ENCODE measurements around the gene ATP6V0A1. TPM values are rescaled to one million over a fixed set of nuclear protein-coding genes. Genes with fewer than 3 reads are reported as not detected.
A peak's percentile ranks its signal among the peaks of the same experiment; 100 is the strongest.
"Not testable (repeated sequence)": the region's sequence is repeated elsewhere in the genome, so short reads cannot be mapped to it uniquely, and the experiment has no call there.

The ATP6V0A1 gene
- total RNA-seq (10 to 100 TPM; 42.1 to 57.7 (median 48.8) TPM), polyA plus RNA-seq (33.4 TPM)
- long read RNA-seq, donor 1, full-length matches to known transcripts: 16 of 19 reads
- long read RNA-seq, donor 1, partial matches to known transcripts: 3 of 19 reads
- long read RNA-seq, donor 1, other reads (novel, unspliced or antisense): 0 of 19 reads
- long read RNA-seq, donor 2, full-length matches to known transcripts: 26 of 30 reads
- long read RNA-seq, donor 2, partial matches to known transcripts: 1 of 30 reads
- long read RNA-seq, donor 2, other reads (novel, unspliced or antisense): 3 of 30 reads
- long read RNA-seq, donor 3, full-length matches to known transcripts: 13 of 23 reads
- long read RNA-seq, donor 3, partial matches to known transcripts: 4 of 23 reads
- long read RNA-seq, donor 3, other reads (novel, unspliced or antisense): 6 of 23 reads
- long read RNA-seq, donor 4, full-length matches to known transcripts: 18 of 19 reads
- long read RNA-seq, donor 4, partial matches to known transcripts: 1 of 19 reads
- long read RNA-seq, donor 4, other reads (novel, unspliced or antisense): 0 of 19 reads

DNA sequence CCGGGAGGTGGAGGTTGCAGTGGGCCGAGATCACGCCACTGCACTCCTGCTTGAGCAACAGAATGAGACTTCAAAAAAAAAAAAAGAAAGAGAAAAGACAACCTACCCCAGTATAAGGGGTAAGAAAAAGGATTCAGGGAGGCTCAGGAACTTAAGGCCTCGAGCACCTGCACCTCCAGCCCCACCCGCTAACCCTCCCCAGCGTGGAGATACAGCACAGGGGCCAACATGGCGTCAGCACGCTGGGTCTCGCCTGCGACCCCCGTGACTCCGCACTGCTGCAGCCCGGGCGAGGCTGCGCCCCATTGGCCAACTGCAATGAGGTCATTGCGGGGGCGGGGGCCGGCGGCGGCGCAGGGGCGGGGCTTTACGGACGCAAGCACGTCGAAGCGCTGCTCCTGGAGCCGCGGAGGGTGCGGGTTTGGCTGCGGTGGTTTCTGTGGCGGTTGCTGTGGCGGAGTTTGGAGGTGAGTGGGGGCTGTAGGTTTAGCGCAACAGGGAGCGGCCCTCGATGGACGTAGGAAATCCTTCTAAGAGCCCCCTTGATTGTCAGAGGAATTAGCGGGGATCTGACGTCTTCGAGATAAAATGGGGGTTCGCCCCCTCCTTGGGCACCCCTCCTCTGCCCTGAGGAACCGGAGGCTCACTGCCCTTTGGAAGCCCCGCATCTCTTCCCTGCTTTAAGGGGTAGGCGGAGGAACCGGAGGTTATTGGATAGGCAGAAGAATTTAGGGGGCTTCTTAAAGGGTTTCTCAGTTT lies at the start of gene ATP6V0A1:
Gene ATP6V0A1 (plus strand): TSS at position 382 of the 759 bp plus-strand sequence. CDS start 2,017 bp downstream, outside the sequence.
- peak within 1 kb of the TSS; percentile 92 for H3K27ac ChIP-seq (ENCODE audit: low read length)
- peak within 1 kb of the TSS; percentile 88 for H3K4me3 ChIP-seq (ENCODE audit: low read length)
- DNase-seq: peak; percentile 94 to 98 (median 98)
- H3K4me1 ChIP-seq (ENCODE audit: control insufficient read depth, insufficient read depth, low read length): peaks cover 4% of the 10 kb centered on the region
- intact Hi-C loops (cut with DNase I): loop anchor here in 2 of 4 donors (5.0 kb wide), 1 partner anchor 36 kb away; the partner anchor contains the start of gene CAVIN1 (in 2 of the 2)
- H3K9me3 ChIP-seq (ENCODE audit: control insufficient read depth, low read length): no peaks in the 10 kb centered on the region
- WGBS: 1% methylated on average over 45 of the region's 45 CpGs
- peak; percentile 98 to 99 for ATAC-seq
- no peaks in the 10 kb centered on the region for H3K27me3 ChIP-seq (ENCODE audit: control insufficient read depth, insufficient read depth)

DNA sequence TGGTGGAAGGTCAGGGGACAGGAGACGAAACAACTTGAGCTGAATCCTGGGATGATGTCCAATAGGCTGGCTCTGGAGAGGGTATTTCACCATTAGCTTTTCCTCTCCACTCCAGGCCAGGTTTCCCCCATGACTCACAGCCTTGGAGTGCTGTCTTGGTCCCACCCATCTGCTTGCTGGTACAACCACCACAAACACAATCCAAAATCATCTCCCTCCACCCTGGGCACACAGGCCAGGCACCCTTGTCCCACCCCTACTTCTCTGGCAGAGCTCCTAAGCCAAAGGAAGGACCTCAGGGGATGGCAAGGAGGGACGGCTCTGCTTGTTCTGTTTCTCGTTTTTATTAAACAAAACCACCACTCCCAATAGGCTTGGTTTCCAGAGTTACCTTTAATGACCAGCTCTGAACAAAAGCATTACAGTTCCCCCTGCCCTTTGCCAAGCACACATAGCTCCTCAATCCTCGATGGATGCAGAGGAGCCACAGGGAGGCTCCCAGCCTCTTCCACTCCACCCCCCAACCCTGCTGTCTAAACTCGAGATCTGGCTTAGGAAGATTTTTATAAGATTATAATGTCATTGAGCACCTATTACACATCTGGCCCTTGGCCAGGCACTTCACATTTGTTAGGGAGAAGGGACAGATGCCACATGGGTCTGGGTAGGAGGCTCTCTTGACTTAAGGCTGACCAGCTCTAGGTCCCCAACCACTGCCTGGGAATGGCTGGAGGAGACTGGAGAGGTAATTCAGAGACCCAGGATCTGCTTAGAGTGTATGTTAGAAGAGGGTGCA lies 49.0 kb upstream of the ATP6V0A1 start:
- DNase-seq: peak; percentile 82 to 88 (median 86)
- Histone ChIP-seq H3K4me3 (ENCODE audit: low read length) (no peak overlapping the region), H3K9me3 (ENCODE audit: control insufficient read depth, low read length) (no peaks in the 10 kb centered on the region), H3K4me1 (ENCODE audit: control insufficient read depth, insufficient read depth, low read length) (peaks cover 34% of the 10 kb centered on the region), H3K27ac (ENCODE audit: low read length) (peak overlapping the region; percentile 99), H3K27me3 (ENCODE audit: control insufficient read depth, insufficient read depth) (no peaks in the 10 kb centered on the region)
- intact Hi-C loops (cut with DNase I): loop anchor here in 1 of 4 donors (5.0 kb wide), 1 partner anchor 87 kb away; no protein-coding TSS in a partner anchor
- peak; percentile 67 to 69 for ATAC-seq
- WGBS: 12% methylated on average over 5 of the region's 5 CpGs

DNA sequence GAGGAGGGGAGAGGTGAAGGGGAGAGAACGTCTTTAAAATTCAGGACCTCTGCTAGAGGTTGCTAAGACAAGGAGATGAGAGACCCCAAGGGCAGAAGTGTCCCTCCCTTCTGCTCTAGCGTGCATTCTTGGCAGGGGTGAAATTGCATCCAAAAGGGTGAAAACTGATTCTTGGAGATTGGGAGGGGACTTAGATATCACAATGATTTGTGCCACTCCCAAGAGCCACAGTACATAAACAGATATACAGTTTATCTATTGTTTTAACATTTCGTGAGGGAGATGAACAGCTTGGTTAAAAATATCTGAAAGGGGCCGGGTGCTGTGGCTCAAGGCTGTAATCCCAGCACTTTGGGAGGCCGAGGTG lies 48.4 kb upstream of the ATP6V0A1 start:
- no peaks in the 10 kb centered on the region for H3K9me3 ChIP-seq (ENCODE audit: control insufficient read depth, low read length)
- no peaks in the 10 kb centered on the region for H3K27me3 ChIP-seq (ENCODE audit: control insufficient read depth, insufficient read depth)
- no peak for ATAC-seq
- H3K4me3 ChIP-seq (ENCODE audit: low read length): no peak overlapping the region
- no peak for DNase-seq
- intact Hi-C loops (cut with DNase I): no loop called here
- H3K4me1 ChIP-seq (ENCODE audit: control insufficient read depth, insufficient read depth, low read length): peaks cover 39% of the 10 kb centered on the region
- peak overlapping the region; percentile 99 for H3K27ac ChIP-seq (ENCODE audit: low read length)
- 30% methylated on average over 5 of the region's 5 CpGs for WGBS

DNA sequence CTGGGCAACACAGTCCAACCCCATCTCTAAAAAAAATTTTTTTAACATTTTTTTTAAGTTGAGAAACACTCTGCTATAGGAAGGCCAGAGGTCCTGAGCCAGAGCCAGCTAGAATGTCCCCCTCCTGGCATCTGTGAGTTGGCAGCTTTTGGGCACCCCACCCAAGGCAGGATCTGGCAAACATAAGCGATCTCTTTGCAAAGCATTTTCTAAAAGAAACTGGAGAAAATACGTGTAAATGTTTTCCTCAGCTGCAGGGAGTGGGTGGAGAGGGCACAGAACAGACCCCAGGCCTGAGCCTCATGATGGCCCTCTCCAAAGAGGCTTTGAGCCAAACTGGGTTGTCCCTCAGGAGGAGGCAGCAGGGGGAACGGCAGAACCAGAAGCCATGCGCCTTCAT lies 47.3 kb upstream of the ATP6V0A1 start:
- Histone ChIP-seq H3K4me3 (ENCODE audit: low read length) (no peak overlapping the region), H3K9me3 (ENCODE audit: control insufficient read depth, low read length) (no peaks in the 10 kb centered on the region), H3K27me3 (ENCODE audit: control insufficient read depth, insufficient read depth) (no peaks in the 10 kb centered on the region), H3K4me1 (ENCODE audit: control insufficient read depth, insufficient read depth, low read length) (peaks cover 40% of the 10 kb centered on the region), H3K27ac (ENCODE audit: low read length) (peak overlapping the region; percentile 54)
- 23% methylated on average over 4 of the region's 4 CpGs for WGBS
- DNase-seq: no peak
- no peak for ATAC-seq
- intact Hi-C loops (cut with DNase I): no loop called here

DNA sequence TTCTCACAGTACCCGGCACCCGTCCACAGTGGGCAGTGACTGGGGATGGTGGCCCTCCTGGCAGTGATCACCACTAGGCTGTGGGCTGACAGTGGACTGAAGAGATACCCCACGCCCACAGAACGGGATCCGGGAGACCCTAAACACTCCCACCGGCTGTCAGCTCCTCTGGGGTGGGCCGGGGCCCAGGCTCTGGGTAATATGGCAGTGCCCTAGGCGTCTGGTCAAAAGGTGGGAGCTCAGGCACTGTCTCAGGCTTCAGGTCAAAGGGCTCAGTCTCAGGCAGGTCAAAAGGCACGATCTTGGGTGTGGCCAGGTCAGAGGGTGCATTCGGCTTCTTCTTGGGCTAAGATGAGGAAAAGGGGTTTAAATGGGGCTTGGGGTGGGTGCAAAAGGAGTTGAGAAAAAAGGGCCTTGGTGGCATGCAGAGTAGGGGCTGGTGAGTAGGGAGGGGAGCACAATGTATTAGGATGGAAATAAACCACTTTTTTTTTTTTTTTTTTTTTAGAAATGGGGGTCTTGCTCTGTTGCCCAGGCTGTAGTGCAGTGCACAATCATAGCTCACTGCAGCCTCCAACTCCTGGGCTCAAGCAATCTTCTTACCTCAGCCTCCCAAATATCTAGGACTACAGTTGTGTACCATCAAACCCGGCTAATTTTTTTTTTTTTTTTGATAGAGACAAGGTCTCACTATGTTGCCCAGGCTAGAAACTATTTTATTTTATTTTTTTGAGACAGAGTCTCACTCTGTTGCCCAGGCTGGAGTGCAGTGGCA lies 46.6 kb upstream of the ATP6V0A1 start:
- DNase-seq (no peak), ATAC-seq (no peak)
- Histone ChIP-seq H3K4me1 (ENCODE audit: control insufficient read depth, insufficient read depth, low read length) (peaks cover 38% of the 10 kb centered on the region), H3K27ac (ENCODE audit: low read length) (peak overlapping the region; percentile 54), H3K4me3 (ENCODE audit: low read length) (no peak overlapping the region), H3K27me3 (ENCODE audit: control insufficient read depth, insufficient read depth) (no peaks in the 10 kb centered on the region), H3K9me3 (ENCODE audit: control insufficient read depth, low read length) (no peaks in the 10 kb centered on the region)
- intact Hi-C loops (cut with DNase I): no loop called here
- WGBS: 61% methylated on average over 11 of the region's 11 CpGs

DNA sequence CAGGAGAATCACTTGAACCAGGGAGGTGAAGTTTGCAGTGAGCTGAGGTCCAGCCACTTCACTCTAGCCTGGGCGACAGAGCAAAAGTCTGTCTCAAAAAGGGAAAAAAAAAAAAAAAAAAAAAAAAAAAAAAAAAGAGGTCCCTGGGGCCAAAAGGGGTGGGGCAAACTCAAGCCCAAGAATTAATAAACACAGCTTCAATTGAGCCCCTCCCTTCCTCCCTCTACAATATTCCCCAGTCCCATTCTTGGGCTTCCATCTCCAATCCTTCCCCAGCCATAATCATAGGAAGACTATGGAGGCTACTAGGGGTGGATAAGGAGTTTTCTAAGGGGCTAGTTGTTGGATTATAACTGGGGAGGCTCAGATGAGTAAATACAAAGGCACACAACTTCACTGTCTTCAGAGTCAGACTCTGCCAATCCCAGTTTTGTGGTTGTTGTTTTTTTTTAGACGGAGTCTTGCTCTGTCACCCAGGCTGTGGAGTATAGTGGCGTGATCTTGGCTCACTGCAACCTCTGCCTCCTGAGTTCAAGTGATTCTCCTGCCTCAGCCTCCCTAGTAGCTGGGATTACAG lies 45.1 kb upstream of the ATP6V0A1 start:
- DNase-seq (no peak), ATAC-seq (no peak)
- H3K4me3 ChIP-seq (ENCODE audit: low read length): no peak overlapping the region
- H3K4me1 ChIP-seq (ENCODE audit: control insufficient read depth, insufficient read depth, low read length): peaks cover 39% of the 10 kb centered on the region
- peak overlapping the region; percentile 75 for H3K27ac ChIP-seq (ENCODE audit: low read length)
- intact Hi-C loops (cut with DNase I): no loop called here
- H3K27me3 ChIP-seq (ENCODE audit: control insufficient read depth, insufficient read depth): no peaks in the 10 kb centered on the region
- no peaks in the 10 kb centered on the region for H3K9me3 ChIP-seq (ENCODE audit: control insufficient read depth, low read length)
- WGBS: 57% methylated on average over 3 of the region's 3 CpGs

DNA sequence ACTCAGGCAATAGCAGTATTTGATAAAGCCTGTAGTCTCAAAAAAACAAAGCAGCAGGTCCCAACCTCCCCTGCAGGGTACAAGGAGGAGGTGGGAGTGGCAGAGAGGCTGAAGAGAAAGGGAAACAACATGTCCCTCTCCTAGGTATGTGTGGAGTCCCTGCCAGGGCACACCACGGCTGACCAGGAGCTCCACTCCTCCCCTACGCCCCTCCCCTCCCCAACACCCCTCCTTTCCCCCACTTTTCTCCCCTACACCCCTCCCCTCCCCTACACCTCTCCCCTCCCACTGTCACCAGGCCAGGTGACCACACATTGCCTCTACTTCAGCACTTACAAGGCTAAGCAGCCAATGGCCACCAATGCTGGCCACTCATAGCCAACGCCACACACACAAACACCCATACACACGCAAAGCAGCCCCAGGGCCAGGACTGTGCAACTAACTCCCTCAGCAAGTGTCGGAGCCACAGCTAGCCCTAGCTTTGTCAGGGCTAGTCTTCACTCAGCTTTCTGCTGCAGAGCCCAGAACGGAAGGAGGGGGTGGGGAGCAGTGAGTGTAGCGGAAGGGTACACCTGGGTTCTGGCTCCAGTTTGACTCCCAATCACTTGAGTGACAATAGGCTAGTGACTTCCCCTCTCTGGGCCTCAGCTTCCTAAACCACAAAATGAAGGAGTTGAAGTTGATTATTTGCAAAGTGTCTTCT lies 43.8 kb upstream of the ATP6V0A1 start:
- DNase-seq: no peak
- no peak for ATAC-seq
- intact Hi-C loops (cut with DNase I): no loop called here
- Histone ChIP-seq H3K9me3 (ENCODE audit: control insufficient read depth, low read length) (no peaks in the 10 kb centered on the region), H3K4me3 (ENCODE audit: low read length) (no peak overlapping the region), H3K4me1 (ENCODE audit: control insufficient read depth, insufficient read depth, low read length) (peaks cover 32% of the 10 kb centered on the region), H3K27ac (ENCODE audit: low read length) (peak overlapping the region; percentile 40), H3K27me3 (ENCODE audit: control insufficient read depth, insufficient read depth) (no peaks in the 10 kb centered on the region)
- 54% methylated on average over 7 of the region's 7 CpGs for WGBS

DNA sequence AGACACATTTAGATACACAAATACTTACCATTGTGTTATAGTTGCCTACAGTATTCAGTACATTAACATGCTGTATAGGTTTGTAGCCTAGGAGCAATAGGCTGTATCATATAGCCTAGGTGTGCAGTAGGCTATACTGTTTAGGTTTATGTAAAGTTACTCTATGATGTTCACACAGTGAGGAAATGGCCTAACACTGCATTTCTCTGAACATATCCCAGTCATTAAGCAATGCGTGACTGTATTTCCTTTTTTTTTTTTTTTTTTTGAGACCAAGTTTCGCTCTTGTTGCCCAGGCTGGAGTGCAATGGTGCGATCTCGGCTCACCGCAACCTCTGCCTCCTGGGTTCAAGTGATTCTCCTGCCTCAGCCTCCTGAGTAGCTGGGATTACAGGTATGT lies 40.7 kb upstream of the ATP6V0A1 start:
- H3K27me3 ChIP-seq (ENCODE audit: control insufficient read depth, insufficient read depth); H3K27ac ChIP-seq (ENCODE audit: low read length); H3K4me3 ChIP-seq (ENCODE audit: low read length); ATAC-seq; intact Hi-C loops (cut with DNase I); H3K9me3 ChIP-seq (ENCODE audit: control insufficient read depth, low read length); DNase-seq: not testable (repeated sequence)
- H3K4me1 ChIP-seq (ENCODE audit: control insufficient read depth, insufficient read depth, low read length): peaks cover 26% of the 10 kb centered on the region
- 65% methylated on average over 5 of the region's 5 CpGs for WGBS

DNA sequence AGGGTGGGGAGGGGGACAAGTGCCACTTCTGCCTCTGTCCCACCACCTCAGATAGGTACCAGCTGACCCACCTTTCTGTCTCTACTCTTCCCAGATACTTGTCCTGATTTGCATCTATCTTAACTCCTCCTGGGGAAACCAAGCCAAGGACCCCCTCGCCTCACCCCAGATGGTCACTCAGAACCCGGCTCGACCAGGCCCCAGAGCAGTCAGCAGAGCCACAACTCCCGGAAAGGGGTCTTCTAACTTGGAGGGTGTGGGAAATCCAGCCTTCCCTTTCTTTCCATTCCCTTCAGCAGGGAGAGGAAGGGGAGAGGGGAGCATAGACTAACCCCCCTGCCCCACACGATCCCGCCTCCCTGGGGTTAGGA lies 37.6 kb upstream of the ATP6V0A1 start:
- H3K4me3 ChIP-seq (ENCODE audit: low read length): peak overlapping the region; percentile 87
- no peaks in the 10 kb centered on the region for H3K27me3 ChIP-seq (ENCODE audit: control insufficient read depth, insufficient read depth)
- intact Hi-C loops (cut with DNase I): loop anchor here (5.0 to 10.0 kb wide), 2 partner anchors 36 to 94 kb away; partner anchors contain the start of gene ATP6V0A1 (in 2 of the 4)
- ATAC-seq (no peak), DNase-seq (no peak)
- WGBS: 11% methylated on average over 6 of the region's 6 CpGs
- no peaks in the 10 kb centered on the region for H3K9me3 ChIP-seq (ENCODE audit: control insufficient read depth, low read length)
- H3K4me1 ChIP-seq (ENCODE audit: control insufficient read depth, insufficient read depth, low read length): peaks cover 13% of the 10 kb centered on the region
- H3K27ac ChIP-seq (ENCODE audit: low read length): peak overlapping the region; percentile 90

Data from right cardiac atrium (tissue), 5 donors.